ENCODE data around the gene SERINC5. TPM values are rescaled to one million over a fixed set of nuclear protein-coding genes. Genes with fewer than 3 reads are reported as not detected.

The SERINC5 gene
- total and polyA plus RNA-seq, 3 donors from 2014 or later: 62.3 to 217 (median 158) TPM

DNA sequence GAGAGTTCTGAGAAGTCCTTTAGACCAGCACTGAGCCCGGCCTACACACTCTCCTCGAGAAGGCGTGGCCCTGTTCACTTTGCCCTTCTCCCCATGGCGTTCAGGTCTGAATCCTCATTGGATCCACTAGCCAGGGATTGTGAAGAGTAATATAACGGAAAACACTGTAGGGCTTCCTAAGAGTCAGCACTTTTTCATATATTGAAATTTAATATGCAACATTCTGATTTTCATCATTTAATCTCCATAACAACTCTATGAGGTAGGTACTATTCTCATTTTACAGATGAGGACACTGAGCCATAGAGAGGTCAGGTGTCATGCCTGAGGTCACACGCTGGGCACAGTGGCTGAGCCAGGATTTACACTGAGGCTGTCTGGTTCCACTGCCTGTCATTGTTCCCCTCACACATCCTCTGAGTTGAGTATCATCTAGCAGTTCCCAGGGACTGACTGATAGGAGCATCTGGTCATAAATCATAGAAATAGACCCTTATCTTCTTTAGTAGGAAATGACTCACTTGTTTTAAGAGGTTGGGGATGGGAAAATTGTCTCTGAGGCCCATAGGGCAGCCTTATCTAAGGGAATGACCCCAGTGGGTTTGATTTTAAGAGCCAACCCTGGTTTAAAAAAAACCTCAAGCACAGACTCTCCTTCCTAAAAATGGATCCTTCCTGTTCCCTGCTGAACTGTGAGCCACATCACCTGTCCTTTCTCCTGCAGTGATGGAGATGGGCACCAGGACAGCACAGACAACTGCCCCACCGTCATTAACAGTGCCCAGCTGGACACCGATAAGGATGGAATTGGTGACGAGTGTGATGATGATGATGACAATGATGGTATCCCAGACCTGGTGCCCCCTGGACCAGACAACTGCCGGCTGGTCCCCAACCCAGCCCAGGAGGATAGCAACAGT is 179.5 kb downstream of the SERINC5 start:
- TF ChIP-seq POLR2A (IDR thresholded peaks at IDR 0.05): no peak
- TF ChIP-seq, protein P1, sequence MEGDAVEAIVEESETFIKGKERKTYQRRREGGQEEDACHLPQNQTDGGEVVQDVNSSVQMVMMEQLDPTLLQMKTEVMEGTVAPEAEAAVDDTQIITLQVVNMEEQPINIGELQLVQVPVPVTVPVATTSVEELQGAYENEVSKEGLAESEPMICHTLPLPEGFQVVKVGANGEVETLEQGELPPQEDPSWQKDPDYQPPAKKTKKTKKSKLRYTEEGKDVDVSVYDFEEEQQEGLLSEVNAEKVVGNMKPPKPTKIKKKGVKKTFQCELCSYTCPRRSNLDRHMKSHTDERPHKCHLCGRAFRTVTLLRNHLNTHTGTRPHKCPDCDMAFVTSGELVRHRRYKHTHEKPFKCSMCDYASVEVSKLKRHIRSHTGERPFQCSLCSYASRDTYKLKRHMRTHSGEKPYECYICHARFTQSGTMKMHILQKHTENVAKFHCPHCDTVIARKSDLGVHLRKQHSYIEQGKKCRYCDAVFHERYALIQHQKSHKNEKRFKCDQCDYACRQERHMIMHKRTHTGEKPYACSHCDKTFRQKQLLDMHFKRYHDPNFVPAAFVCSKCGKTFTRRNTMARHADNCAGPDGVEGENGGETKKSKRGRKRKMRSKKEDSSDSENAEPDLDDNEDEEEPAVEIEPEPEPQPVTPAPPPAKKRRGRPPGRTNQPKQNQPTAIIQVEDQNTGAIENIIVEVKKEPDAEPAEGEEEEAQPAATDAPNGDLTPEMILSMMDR (IDR thresholded peaks at IDR 0.05): no peak
- intact Hi-C loops (cut with DNase I; ENCODE audit: low total_unique reads): no loop called here
- 91 to 93% methylated on average over 10 of the region's 10 CpGs for WGBS, 2 donors
- H3K4me3 ChIP-seq: no peak overlapping the region
- no peaks in the 10 kb centered on the region for H3K4me1 ChIP-seq
- no peak overlapping the region for H3K27ac ChIP-seq
- no peak for DNase-seq
- no peaks in the 10 kb centered on the region for H3K36me3 ChIP-seq (ENCODE audit: low read depth, missing control alignments)
- H3K9me3 ChIP-seq: no peaks in the 10 kb centered on the region
- no peaks in the 10 kb centered on the region for H3K27me3 ChIP-seq

DNA sequence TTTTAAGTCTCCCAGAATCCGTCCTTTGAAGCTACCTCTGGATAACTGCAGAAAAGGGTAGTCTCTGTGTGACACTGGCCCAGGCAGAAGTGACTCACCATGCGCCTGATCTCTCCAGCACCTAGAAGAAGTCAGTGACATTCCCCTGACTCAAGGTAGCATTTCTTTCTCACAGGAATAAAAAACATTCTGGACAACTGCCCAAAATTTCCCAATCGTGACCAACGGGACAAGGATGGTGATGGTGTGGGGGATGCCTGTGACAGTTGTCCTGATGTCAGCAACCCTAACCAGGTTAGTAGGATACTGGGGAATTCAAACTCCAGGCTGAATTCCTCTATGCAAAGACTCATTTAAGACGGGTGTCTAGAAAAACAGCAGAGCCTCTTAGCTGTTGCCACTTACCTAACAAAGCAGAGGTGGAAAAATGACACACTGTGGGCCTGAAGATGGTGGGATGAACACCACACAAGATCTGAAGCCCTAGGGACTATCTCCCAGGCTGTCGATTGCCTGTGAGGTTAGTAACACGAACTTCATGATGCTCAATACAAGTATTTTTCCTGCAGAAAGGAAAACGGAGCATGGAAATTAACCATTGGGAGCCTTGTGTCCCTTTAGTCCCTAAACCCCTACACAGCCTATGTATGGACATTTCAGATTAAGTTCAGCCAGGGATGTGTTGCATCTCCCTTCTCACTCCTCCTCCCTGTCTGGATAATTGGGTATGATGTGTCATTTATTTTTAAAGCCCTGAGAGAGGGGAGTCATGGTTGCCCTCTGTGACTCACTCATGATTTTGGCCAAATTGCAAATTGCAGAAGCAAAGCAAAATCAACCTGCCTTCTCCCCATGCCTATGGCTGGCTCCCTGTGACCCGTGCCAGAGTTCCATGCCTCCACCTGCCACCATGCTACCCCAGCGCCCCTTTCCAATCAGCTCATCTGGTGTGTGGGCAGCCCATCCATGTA is 183.5 kb downstream of the SERINC5 start:
- Histone ChIP-seq H3K9me3 (no peaks in the 10 kb centered on the region), H3K36me3 (ENCODE audit: low read depth, missing control alignments) (no peaks in the 10 kb centered on the region), H3K4me1 (peaks cover 12% of the 10 kb centered on the region), H3K27ac (no peak overlapping the region), H3K4me3 (no peak overlapping the region), H3K27me3 (no peaks in the 10 kb centered on the region)
- TF ChIP-seq, protein P1 (IDR thresholded peaks at IDR 0.05): no peak
- no peak for DNase-seq
- intact Hi-C loops (cut with DNase I; ENCODE audit: low total_unique reads): no loop called here
- WGBS, 2 donors: 93 to 94% methylated on average over 8 to 10 of the region's 10 CpGs

DNA sequence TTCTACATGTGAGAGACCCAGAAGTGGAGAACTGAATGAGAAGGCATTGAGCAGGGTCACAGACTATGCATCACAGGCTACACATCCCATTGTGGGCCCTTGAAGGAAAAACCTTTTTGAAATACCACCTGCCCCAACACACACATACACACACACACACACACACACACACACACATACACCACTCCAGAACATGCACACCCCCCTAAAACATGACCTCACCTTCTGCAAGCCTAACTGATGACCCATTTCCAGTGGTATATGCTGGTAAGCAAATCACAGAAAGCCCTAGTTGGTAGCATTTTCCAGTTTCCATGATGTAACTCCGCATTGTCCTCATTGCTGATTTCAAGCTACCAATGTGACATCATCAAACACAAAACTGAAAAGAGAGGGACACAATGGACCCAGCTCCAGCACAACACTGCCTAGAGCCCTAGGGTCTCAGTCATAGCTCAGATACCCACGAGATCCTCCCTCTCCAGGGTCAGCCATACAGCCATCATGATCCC is 184.3 kb downstream of the SERINC5 start:
- no peak overlapping the region for H3K27ac ChIP-seq
- no peak for TF ChIP-seq POLR2A (IDR thresholded peaks at IDR 0.05)
- TF ChIP-seq, protein P1 (IDR thresholded peaks at IDR 0.05): no peak
- no peak overlapping the region for H3K4me3 ChIP-seq
- H3K27me3 ChIP-seq: no peaks in the 10 kb centered on the region
- H3K9me3 ChIP-seq: no peaks in the 10 kb centered on the region
- peaks cover 12% of the 10 kb centered on the region for H3K4me1 ChIP-seq
- DNase-seq: no peak
- 95 to 100% methylated on average over 2 of the region's 2 CpGs for WGBS, 2 donors
- no peaks in the 10 kb centered on the region for H3K36me3 ChIP-seq (ENCODE audit: low read depth, missing control alignments)
- intact Hi-C loops (cut with DNase I; ENCODE audit: low total_unique reads): no loop called here

DNA sequence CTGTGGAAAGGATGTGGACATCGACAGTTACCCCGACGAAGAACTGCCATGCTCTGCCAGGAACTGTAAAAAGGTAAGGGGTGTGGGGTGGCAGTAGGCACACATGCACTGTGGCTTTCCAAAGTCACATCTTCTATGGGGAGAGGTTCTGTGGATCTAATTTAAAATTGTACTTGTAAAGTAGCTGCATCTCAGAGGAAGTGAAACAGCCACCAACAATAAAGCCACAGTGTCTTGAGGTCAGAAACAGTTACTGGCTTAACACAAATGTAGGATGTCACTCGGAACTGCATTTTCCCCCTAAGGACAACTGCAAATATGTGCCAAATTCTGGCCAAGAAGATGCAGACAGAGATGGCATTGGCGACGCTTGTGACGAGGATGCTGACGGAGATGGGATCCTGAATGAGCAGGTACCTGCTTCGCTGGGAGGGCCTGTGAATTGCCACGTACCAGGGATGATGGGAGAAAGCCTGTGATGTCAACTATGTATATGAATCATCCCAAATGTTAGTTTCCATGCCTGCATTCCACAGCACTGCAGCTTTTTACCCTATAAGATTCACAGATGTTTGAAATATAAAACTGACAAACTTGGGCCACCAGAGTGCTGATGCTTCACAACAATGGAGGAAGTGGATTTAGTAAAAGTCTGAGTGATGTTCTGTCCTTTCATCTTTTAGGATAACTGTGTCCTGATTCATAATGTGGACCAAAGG is 185.4 kb downstream of the SERINC5 start:
- 86 to 89% methylated on average over 10 of the region's 10 CpGs for WGBS, 2 donors
- TF ChIP-seq POLR2A (IDR thresholded peaks at IDR 0.05): no peak
- TF ChIP-seq, protein P1 (IDR thresholded peaks at IDR 0.05): no peak
- H3K4me3 ChIP-seq: no peak overlapping the region
- H3K4me1 ChIP-seq: peaks cover 12% of the 10 kb centered on the region
- no peak overlapping the region for H3K27ac ChIP-seq
- H3K36me3 ChIP-seq (ENCODE audit: low read depth, missing control alignments): no peaks in the 10 kb centered on the region
- no peak for DNase-seq
- intact Hi-C loops (cut with DNase I; ENCODE audit: low total_unique reads): no loop called here
- H3K9me3 ChIP-seq: no peaks in the 10 kb centered on the region
- H3K27me3 ChIP-seq: no peaks in the 10 kb centered on the region

Data from testis (tissue), 3 donors.